Kidney epithelial cell (primary cell): ENCODE results near the gene DGCR8. TPM values are rescaled to one million over a fixed set of nuclear protein-coding genes. Genes with fewer than 3 reads are reported as not detected.

Experiments
- DNase-seq: peaks from one replicate; pipeline ENCODE4 v3.0.0-alpha.2; 2010; ENCODE audit warnings: low read depth
- H3K27me3 ChIP-seq: 2 replicates; pipeline ENCODE4 v1.6.0; 2011; ENCODE audit warnings: low read length; ENCODE audit not compliant: control insufficient read depth, insufficient read depth
- H3K36me3 ChIP-seq: 2 replicates; pipeline ENCODE4 v1.5.1; 2011; ENCODE audit warnings: low read length; ENCODE audit not compliant: control insufficient read depth, insufficient read depth
- H3K4me3 ChIP-seq: 2 replicates; pipeline ENCODE4 v1.5.1; 2011; ENCODE audit warnings: low read depth, mild to moderate bottlenecking, control low read depth, low read length
- CTCF ChIP-seq: IDR thresholded peaks from 2 replicates; pipeline ENCODE4 v1.5.1; 2011; ENCODE audit warnings: mild to moderate bottlenecking, moderate library complexity, low read length, control low read depth, inconsistent platforms; ENCODE audit not compliant: insufficient read depth, poor library complexity, severe bottlenecking
- total RNA-seq: library from RNA; depleted of rRNA; stranded (reverse); fragments of >200 nt; gene quantifications from 2 replicates; pipeline ENCODE4 v1.2.3, GENCODE V29; 2015

Gene DGCR8
- total RNA-seq, 1 donor from 2014 or later: 34.0 TPM

GRCh38 chr22:20145206-20145831, 65.3 kb downstream of the DGCR8 start:
- no peak for TF ChIP-seq CTCF
- no peaks in the 10 kb centered on the region for H3K36me3 ChIP-seq

GRCh38 chr22:20145832-20146223, 65.8 kb downstream of the DGCR8 start:
- Histone ChIP-seq H3K36me3 (no peaks in the 10 kb centered on the region), H3K4me3 (no peak overlapping the region), H3K27me3 (no peaks in the 10 kb centered on the region)
- TF ChIP-seq CTCF: no peak
- no peak for DNase-seq

More at GRCh38 chr22:20145206-20145831, 65.3 kb downstream of the DGCR8 start:
- no peak for DNase-seq
- H3K27me3 ChIP-seq: no peaks in the 10 kb centered on the region
- no peak overlapping the region for H3K4me3 ChIP-seq

- Histone ChIP-seq H3K27me3 (no peaks in the 10 kb centered on the region), H3K36me3 (no peaks in the 10 kb centered on the region), H3K4me3 (no peak overlapping the region)
- no peak for DNase-seq
- no peak for TF ChIP-seq CTCF
Measured at GRCh38 chr22:20146777-20147176, 66.7 kb downstream of the DGCR8 start.

- H3K27me3 ChIP-seq: no peaks in the 10 kb centered on the region
- TF ChIP-seq CTCF: no peak
- no peak for DNase-seq
- H3K36me3 ChIP-seq: no peaks in the 10 kb centered on the region
- no peak overlapping the region for H3K4me3 ChIP-seq
Measured at GRCh38 chr22:20147237-20147988, 67.4 kb downstream of the DGCR8 start.

- no peak for DNase-seq
- H3K4me3 ChIP-seq: no peak overlapping the region
- H3K27me3 ChIP-seq: no peaks in the 10 kb centered on the region
- no peak for TF ChIP-seq CTCF
- no peaks in the 10 kb centered on the region for H3K36me3 ChIP-seq
Measured at GRCh38 chr22:20148414-20148813, 68.4 kb downstream of the DGCR8 start.
